HepG2 (cell line): Measurements from ENCODE around the gene FBP2. TPM values are rescaled to one million over a fixed set of nuclear protein-coding genes. Genes with fewer than 3 reads are reported as not detected.

Source experiments
- ATAC-seq: fragments of 200-7000 bp; cut with Tn5 transposase; 3 replicates; pipeline ENCODE4 v1.9.1; 2020; ENCODE audit warnings: mild to moderate bottlenecking, moderate library complexity
- BruUV-seq: library from RNA; stranded (reverse); fragments of 400-500 nt; replicated peaks from 2 replicates; lab custom pipeline; 2021; lab: Mats Ljungman, UMichigan
- CTCF ChIA-PET: fragments of 300-600 bp; formaldehyde crosslinking; extraction: SDS; loops from one replicate; lab custom pipeline; 2021; ENCODE audit warnings: low total read pairs, inconsistent platforms, low intra/inter-chr PET ratio; lab: Yijun Ruan, JAX
- POLR2A ChIA-PET: fragments of 350-600 bp; sonication (Branson Sonifier 250); formaldehyde crosslinking; loops from one replicate; lab custom pipeline; 2020; ENCODE audit warnings: antibody characterized with exemption, inconsistent platforms; lab: Yijun Ruan, JAX
- DNase-seq: peaks from one replicate; pipeline ENCODE4 v3.0.0-alpha.2; 2015; ENCODE audit warnings: low spot score
- FAIRE-seq: peaks from 3 replicates; lab custom pipeline; 2011; peaks lifted over from hg19 to GRCh38; lab: Jason Lieb, UNC
- H2AFZ ChIP-seq: one replicate; pipeline ENCODE4 v1.6.1; 2011; ENCODE audit warnings: low read length, inconsistent platforms
- H3K27ac ChIP-seq: fragments of 300-600 bp; 3 replicates; pipeline ENCODE4 v1.8.0; 2011; ENCODE audit warnings: mixed run types, mild to moderate bottlenecking, mixed read lengths, low read length, inconsistent platforms; ENCODE audit not compliant: insufficient read depth; ENCODE audit errors: extremely low read length
- H3K27me3 ChIP-seq, 2 experiments: fragments of 200-600 bp in 1 of 2; 2 replicates in 1 of 2; 3 replicates in 1 of 2; pipeline versions ENCODE4 v1.6.0 to v1.8.0; 2011; ENCODE audit warnings: low read length in 2 of 2, mild to moderate bottlenecking in 2 of 2, moderate library complexity in 2 of 2, inconsistent platforms in 1 of 2; ENCODE audit not compliant: insufficient read depth in 2 of 2, control insufficient read depth in 1 of 2
- H3K36me3 ChIP-seq, 2 experiments: fragments of 200-600 bp in 1 of 2; replicated peaks in 1 of 2; 2 replicates in 1 of 2; 3 replicates in 1 of 2; pipeline versions ENCODE4 v1.5.1 to v1.8.0; 2011; ENCODE audit warnings: low read length in 2 of 2, inconsistent platforms in 1 of 2; ENCODE audit not compliant: insufficient read depth in 2 of 2, control insufficient read depth in 1 of 2
- H3K4me1 ChIP-seq: 2 replicates; pipeline ENCODE4 v1.5.1; 2012; ENCODE audit warnings: low read length, inconsistent platforms; ENCODE audit not compliant: insufficient read depth
- H3K4me2 ChIP-seq: 2 replicates; pipeline ENCODE4 v1.6.0; 2011; ENCODE audit warnings: low read depth, low read length, inconsistent platforms
- H3K4me3 ChIP-seq, 3 experiments: fragments of 200-600 bp in 1 of 3; sonication (generic), shearing (Covaris generic) in 1 of 3; replicated peaks in 1 of 3; 2 replicates each; pipeline ENCODE4 v1.5.1; 2011 to 2016; ENCODE audit warnings: low read length in 3 of 3, inconsistent platforms in 2 of 3, low read depth in 2 of 3, mild to moderate bottlenecking in 2 of 3, control low read depth in 1 of 3, mixed read lengths in 1 of 3; ENCODE audit not compliant: insufficient read depth in 1 of 3
- H3K79me2 ChIP-seq: one replicate; pipeline ENCODE4 v1.6.1; 2011; ENCODE audit warnings: low read length, inconsistent platforms; ENCODE audit not compliant: insufficient read depth
- H3K9ac ChIP-seq: 2 replicates; pipeline ENCODE4 v1.6.0; 2011; ENCODE audit warnings: mild to moderate bottlenecking, low read depth, low read length, inconsistent platforms; ENCODE audit not compliant: insufficient read depth
- H3K9me3 ChIP-seq: 2 replicates; pipeline ENCODE4 v1.5.1; 2012; ENCODE audit warnings: mild to moderate bottlenecking, low read length
- H4K20me1 ChIP-seq: 2 replicates; pipeline ENCODE4 v1.6.0; 2011; ENCODE audit warnings: inconsistent platforms, mild to moderate bottlenecking, low read length, moderate library complexity; ENCODE audit not compliant: insufficient read depth
- ADNP ChIP-seq: sonication (generic); formaldehyde crosslinking; IDR thresholded peaks from 2 replicates; pipeline ENCODE4 v1.4.0; 2020; ENCODE audit warnings: missing genetic modification reagents
- AGO2 ChIP-seq: fragments of 200-400 bp; formaldehyde crosslinking; optimal IDR thresholded peaks from 2 replicates; pipeline ENCODE3; 2017; ENCODE audit warnings: mild to moderate bottlenecking, low read depth, low read length, moderate library complexity
- GZF1 ChIP-seq: sonication (generic); formaldehyde crosslinking; IDR thresholded peaks from 2 replicates; pipeline ENCODE4 v1.5.1; 2020; ENCODE audit warnings: mild to moderate bottlenecking, missing genetic modification reagents
- IKZF4 ChIP-seq: sonication (generic); formaldehyde crosslinking; IDR thresholded peaks from 2 replicates; pipeline ENCODE4 v1.5.1; 2020; ENCODE audit warnings: borderline replicate concordance, mild to moderate bottlenecking, low read depth, missing genetic modification reagents; ENCODE audit errors: not compliant biosample characterization
- MYNN ChIP-seq: sonication (generic); formaldehyde crosslinking; IDR thresholded peaks from 2 replicates; pipeline ENCODE4 v1.4.0; 2020; ENCODE audit warnings: mild to moderate bottlenecking, low read depth, missing genetic modification reagents
- POLR2AphosphoS5 ChIP-seq: IDR thresholded peaks from 2 replicates; pipeline ENCODE4 v1.6.1; 2012; ENCODE audit warnings: low read depth, low read length
- RELA ChIP-seq: sonication (generic); formaldehyde crosslinking; IDR thresholded peaks from 2 replicates; pipeline ENCODE4 v1.4.0; 2020; ENCODE audit warnings: missing genetic modification reagents
- ZNF337 ChIP-seq: sonication (generic); formaldehyde crosslinking; IDR thresholded peaks from 2 replicates; pipeline ENCODE4 v1.5.1; 2020; ENCODE audit warnings: missing genetic modification reagents, low read depth, mild to moderate bottlenecking, borderline replicate concordance
- ZNF543 ChIP-seq: sonication (generic); formaldehyde crosslinking; IDR thresholded peaks from 2 replicates; pipeline ENCODE4 v1.4.0; 2020; ENCODE audit warnings: mild to moderate bottlenecking, missing genetic modification reagents
- WGBS: methylation state at CpG from one replicate; pipeline ENCODE4 v1.1.6; 2017; ENCODE audit warnings: low lambda C conversion rate; 5-methylcytosine and 5-hydroxymethylcytosine counted together
- in situ Hi-C: cut with HindIII; loops from 2 replicates; pipeline ENCODE4 v1.10.0; 2017; ENCODE audit warnings: low pct_unique_long_range_greater_than_20kb; ENCODE audit not compliant: extremely low pct_ligation_motif_present
- intact Hi-C: fragments of 100-400 bp; cut with micrococcal nuclease; formaldehyde crosslinking; loops from one replicate; pipeline ENCODE4 v1.10.0; 2022; ENCODE audit not compliant: unreplicated experiment
- polyA plus RNA-seq, 8 experiments: library from polyadenylated mRNA; depleted of rRNA in 3 of 8; stranded (reverse) in 7 of 8; unstranded in 1 of 8; fragments of >200 nt; fragmentation: Illumina TruSeq in 4 of 8; extraction: Trizol in 4 of 8; gene quantifications; 2 replicates each; pipeline versions ENCODE4 v1.2.1 to v1.2.3, GENCODE V29; 2011 to 2016; ENCODE audit warnings: low read depth in 4 of 8, missing spikeins in 1 of 8, mixed read lengths in 1 of 8; ENCODE audit not compliant: insufficient read depth in 1 of 8
- total RNA-seq, 5 experiments: library from RNA; depleted of rRNA; stranded (reverse); fragments of >200 nt; fragmentation: Illumina TruSeq; extraction: Trizol; gene quantifications; 2 replicates each; pipeline ENCODE4 v1.2.3, GENCODE V29; 2016; ENCODE audit warnings: low read depth in 1 of 5

Gene FBP2
- total and polyA plus RNA-seq, 2 of the 13 experiments (the other 11 are each of a cell fraction or from before 2014, with no cell fraction given), result not detected

DNA sequence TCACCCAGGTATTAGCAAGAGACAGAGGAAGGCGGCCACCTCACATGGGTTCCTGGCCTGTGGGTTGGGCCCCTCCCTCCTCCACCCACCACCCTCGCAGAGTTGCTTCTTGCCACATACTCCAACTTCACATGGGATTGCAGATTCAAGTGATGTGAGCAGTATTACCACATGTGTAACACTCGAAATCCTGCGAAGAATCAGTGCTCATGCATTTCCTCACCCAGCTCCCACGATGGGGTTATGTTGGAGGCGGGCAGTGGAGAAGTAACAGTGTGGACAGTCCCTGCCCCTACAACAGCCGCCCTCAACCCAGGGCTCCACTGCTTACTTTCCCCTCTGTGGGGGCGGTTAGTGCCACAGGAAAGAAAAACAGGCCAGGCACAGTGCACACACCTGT lies 49.6 kb upstream of the FBP2 start:
- no peak for ATAC-seq
- Histone ChIP-seq H4K20me1 (no peaks in the 10 kb centered on the region), H3K4me2 (no peak overlapping the region), H3K27ac (no peak overlapping the region), H3K36me3 (no peaks in the 10 kb centered on the region)
- CTCF ChIA-PET, result no interaction called here
- no TSS peak for BruUV-seq
- intact Hi-C loops, result no loop called here
- no peak for TF ChIP-seq GZF1 (CRISPR knock-in tag)
- no peak for TF ChIP-seq MYNN (CRISPR knock-in tag)
- no peak for TF ChIP-seq AGO2
- no peak for TF ChIP-seq ZNF337 (CRISPR knock-in tag)
- TF ChIP-seq RELA (CRISPR knock-in tag), result no peak
- no peak for TF ChIP-seq POLR2AphosphoS5
- TF ChIP-seq, all 625 proteins: peak for 0
- in situ Hi-C loops, result no loop called here
- WGBS, result 38% methylated on average over 7 of the region's 8 CpGs
- no peak for DNase-seq
- POLR2A ChIA-PET, result no interaction called here
- H3K9me3 ChIP-seq, result no peaks in the 10 kb centered on the region
- no peaks in the 10 kb centered on the region for H3K79me2 ChIP-seq
- H3K4me1 ChIP-seq, result peaks cover 15% of the 10 kb centered on the region; the same call in 1 of the 2 replicates
- peaks cover 4 to 13% of the 10 kb centered on the region in 2 experiments; a peak in 3 of 5 replicates for H3K27me3 ChIP-seq
- no peak overlapping the region for H3K9ac ChIP-seq
- no peak overlapping the region for H2AFZ ChIP-seq
- no peak overlapping the region for H3K4me3 ChIP-seq
- no peak for FAIRE-seq

DNA sequence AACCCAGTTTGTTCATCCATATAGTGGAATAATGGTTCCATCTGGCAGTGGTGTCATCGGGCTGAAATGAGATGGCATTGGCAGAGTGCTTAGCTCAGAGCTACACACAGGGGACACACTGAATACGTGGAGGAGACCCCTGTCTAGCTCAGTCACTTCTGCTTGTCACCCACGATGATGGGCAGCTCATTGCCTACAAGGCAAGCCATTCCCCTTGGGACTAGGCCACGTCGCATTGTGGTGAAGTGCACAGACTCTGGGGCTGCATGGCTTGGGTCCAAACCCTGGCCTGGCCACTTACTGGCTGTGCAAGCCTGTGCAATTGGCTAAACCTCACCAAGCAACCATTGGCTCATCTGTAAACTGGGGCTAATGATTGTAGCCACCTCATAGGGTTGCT lies 48.9 kb upstream of the FBP2 start:
- ATAC-seq, result no peak
- Histone ChIP-seq H3K36me3 (no peaks in the 10 kb centered on the region), H3K4me3 (no peak overlapping the region), H3K4me1 (peaks cover 15% of the 10 kb centered on the region; the same call in 1 of the 2 replicates), H3K27me3 (peaks cover 4 to 13% of the 10 kb centered on the region in 2 experiments; a peak in 3 of 5 replicates), H3K9me3 (no peaks in the 10 kb centered on the region), H3K4me2 (no peak overlapping the region), H3K27ac (no peak overlapping the region), H2AFZ (no peak overlapping the region), H4K20me1 (no peaks in the 10 kb centered on the region), H3K9ac (no peak overlapping the region), H3K79me2 (no peaks in the 10 kb centered on the region)
- WGBS, result 33% methylated on average over 3 of the region's 5 CpGs
- BruUV-seq, result no TSS peak
- no peak for FAIRE-seq
- POLR2A ChIA-PET, result no interaction called here
- no peak for DNase-seq
- in situ Hi-C loops (no loop called here), intact Hi-C loops (no loop called here)
- no peak for TF ChIP-seq IKZF4 (CRISPR knock-in tag)
- no peak for TF ChIP-seq ZNF543 (CRISPR knock-in tag)
- no peak for TF ChIP-seq ADNP (CRISPR knock-in tag)
- CTCF ChIA-PET, result no interaction called here
